ENCODE results near the gene INCENP. TPM values are rescaled to one million over a fixed set of nuclear protein-coding genes. Genes with fewer than 3 reads are reported as not detected.

Gene INCENP
- total RNA-seq (34.0 and 37.8 TPM in 2 replicates), polyA plus RNA-seq (8.9 and 9.1 TPM in 2 replicates), polyA minus RNA-seq (27.2 and 29.6 TPM in 2 replicates)
- 12.8 TPM for total RNA-seq (2013)

DNA sequence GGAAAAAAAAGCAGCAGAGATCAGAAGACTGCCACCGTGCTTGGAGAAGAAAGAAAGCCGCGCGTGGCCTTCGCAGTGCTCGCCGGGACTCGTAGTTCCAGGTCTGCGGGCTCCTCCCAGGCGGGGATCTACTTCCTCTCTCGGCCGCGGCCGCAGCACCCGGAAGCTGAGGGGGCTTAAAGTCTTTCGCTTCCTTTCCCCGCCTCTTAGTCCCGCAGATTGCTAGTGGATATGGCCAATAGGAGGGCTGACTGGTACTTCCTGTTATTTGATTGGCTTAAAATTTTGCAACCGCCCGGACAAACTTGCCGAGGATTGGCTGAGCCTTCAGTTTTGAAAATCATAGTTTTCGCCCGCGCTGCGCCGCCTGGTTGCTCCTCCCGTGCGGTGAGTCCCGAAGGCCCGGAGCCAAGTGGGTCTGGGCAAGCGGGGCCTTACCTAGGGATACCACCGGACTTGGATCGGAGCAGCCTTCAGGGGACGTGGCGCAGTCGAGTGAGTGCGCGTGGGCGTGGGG is at the start of gene INCENP:
TSS of gene INCENP (plus strand) at position 343 of the 517 bp plus-strand sequence. CDS start 4,151 bp downstream, outside the sequence.
- H2AFZ ChIP-seq (ENCODE audit: insufficient read depth, low read depth, low read length, poor library complexity, severe bottlenecking): peak within 1 kb of the TSS; percentile 99
- peak within 1 kb of the TSS; percentile 71 to 99 (median 93) for H3K4me3 ChIP-seq (ENCODE audit: control extremely low read depth in 1 of 5, extremely low read depth in 1 of 5, insufficient read depth in 1 of 5, low read depth in 2 of 5, low read length in 4 of 5)
- peaks cover 6% of the 10 kb centered on the region for H4K20me1 ChIP-seq (ENCODE audit: control insufficient read depth, insufficient read depth, low read length, poor library complexity, severe bottlenecking)
- ATAC-seq (ENCODE audit: low read depth) (peak; percentile 99), DNase-seq (peak; percentile 97)
- CTCF ChIA-PET: interaction anchor here (0.8 to 4.4 kb wide), 4 partner anchors 16 to 326 kb away, joined by 3 to 22 read pairs (median 4); no protein-coding TSS in a partner anchor
- H3K9ac ChIP-seq (ENCODE audit: low read length): peak within 1 kb of the TSS; percentile 98
- intact Hi-C loops (cut with micrococcal nuclease): loop anchor here (1.0 to 10.0 kb wide), 6 partner anchors 11 to 769 kb away; partner anchors contain the start of genes FADS1, FADS3, FEN1 and TMEM258
- Mint-ChIP-seq H3K27ac (peak within 1 kb of the TSS; percentile 88), H3K27me3 (no peaks in the 10 kb centered on the region), H3K9me3 (ENCODE audit: insufficient read depth) (no peaks in the 10 kb centered on the region), H3K4me3 (peak within 1 kb of the TSS; percentile 94), H3K4me1 (peaks cover 30% of the 10 kb centered on the region)
- TF ChIP-seq, protein P1, sequence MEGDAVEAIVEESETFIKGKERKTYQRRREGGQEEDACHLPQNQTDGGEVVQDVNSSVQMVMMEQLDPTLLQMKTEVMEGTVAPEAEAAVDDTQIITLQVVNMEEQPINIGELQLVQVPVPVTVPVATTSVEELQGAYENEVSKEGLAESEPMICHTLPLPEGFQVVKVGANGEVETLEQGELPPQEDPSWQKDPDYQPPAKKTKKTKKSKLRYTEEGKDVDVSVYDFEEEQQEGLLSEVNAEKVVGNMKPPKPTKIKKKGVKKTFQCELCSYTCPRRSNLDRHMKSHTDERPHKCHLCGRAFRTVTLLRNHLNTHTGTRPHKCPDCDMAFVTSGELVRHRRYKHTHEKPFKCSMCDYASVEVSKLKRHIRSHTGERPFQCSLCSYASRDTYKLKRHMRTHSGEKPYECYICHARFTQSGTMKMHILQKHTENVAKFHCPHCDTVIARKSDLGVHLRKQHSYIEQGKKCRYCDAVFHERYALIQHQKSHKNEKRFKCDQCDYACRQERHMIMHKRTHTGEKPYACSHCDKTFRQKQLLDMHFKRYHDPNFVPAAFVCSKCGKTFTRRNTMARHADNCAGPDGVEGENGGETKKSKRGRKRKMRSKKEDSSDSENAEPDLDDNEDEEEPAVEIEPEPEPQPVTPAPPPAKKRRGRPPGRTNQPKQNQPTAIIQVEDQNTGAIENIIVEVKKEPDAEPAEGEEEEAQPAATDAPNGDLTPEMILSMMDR (IDR thresholded peaks at IDR 0.05): no peak
- no peak for TF ChIP-seq EZH2 (IDR thresholded peaks at IDR 0.05; ENCODE audit: borderline replicate concordance, insufficient read depth, low read depth, low read length, poor library complexity, severe bottlenecking)
- peaks cover 0 to 2% (median 0%) of the 10 kb centered on the region in 4 experiments for H3K27me3 ChIP-seq (replicated peaks in 1 of 4; ENCODE audit: control extremely low read depth in 1 of 4, control insufficient read depth in 3 of 4, insufficient read depth in 4 of 4, low read length in 3 of 4)
- peaks cover 0 to 3% (median 0%) of the 10 kb centered on the region in 3 donors for H3K9me3 ChIP-seq (ENCODE audit: control extremely low read depth in 1 of 3, control insufficient read depth in 2 of 3, insufficient read depth in 1 of 3, low read length in 2 of 3)
- peaks cover 11 to 16% of the 10 kb centered on the region in 2 donors for H3K4me1 ChIP-seq (ENCODE audit: control insufficient read depth in 2 of 2, insufficient read depth in 2 of 2, low read length in 2 of 2)
- H3K27ac ChIP-seq (ENCODE audit: low read length in 2 of 2): peak within 1 kb of the TSS; percentile 52 to 67
- H3K4me2 ChIP-seq (replicated peaks; ENCODE audit: low read depth, low read length, poor library complexity, severe bottlenecking): peak within 1 kb of the TSS; percentile 95
- H3K79me2 ChIP-seq (ENCODE audit: control insufficient read depth, insufficient read depth, low read length): peaks cover 50% of the 10 kb centered on the region
- WGBS (ENCODE audit: insufficient coverage): under 1% methylated on average over 37 of the region's 39 CpGs
- H3K36me3 ChIP-seq (replicated peaks in 1 of 2; ENCODE audit: control extremely low read depth in 1 of 2, control insufficient read depth in 1 of 2, extremely low read depth in 1 of 2, insufficient read depth in 2 of 2, low read length in 1 of 2): peaks cover 0 to 8% of the 10 kb centered on the region in 2 experiments
- POLR2A ChIA-PET: interaction anchor here (1.5 to 2.2 kb wide), 2 partner anchors 156 to 331 kb away, joined by 6 to 7 read pairs; partner anchors contain the start of genes FEN1, FTH1 and TMEM258

DNA sequence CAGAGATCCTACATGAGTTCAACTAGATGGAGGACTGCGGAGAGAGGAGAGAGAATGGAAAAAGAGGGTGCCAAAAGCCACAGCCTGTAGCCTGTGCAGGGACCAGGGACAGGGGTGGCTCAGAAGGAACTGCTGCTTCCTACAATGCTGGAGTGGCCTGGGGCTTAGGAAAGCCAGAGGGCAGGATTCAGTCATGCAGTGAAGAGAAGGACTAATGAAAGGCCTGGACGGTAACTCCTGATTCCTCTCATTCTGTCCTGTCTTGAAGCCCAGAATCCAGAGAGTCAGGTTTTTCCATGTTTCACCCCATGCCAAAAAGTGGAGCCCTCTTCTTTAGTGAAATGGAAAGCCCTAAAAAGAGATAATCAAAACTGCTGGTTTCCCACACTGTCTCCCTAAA is 48.4 kb upstream of the INCENP start:
- DNase-seq: no peak
- Histone ChIP-seq H3K9ac (ENCODE audit: low read length) (no peak overlapping the region), H3K27ac (ENCODE audit: low read length in 2 of 2) (no peak overlapping the region), H3K9me3 (ENCODE audit: control extremely low read depth in 1 of 3, control insufficient read depth in 2 of 3, insufficient read depth in 1 of 3, low read length in 2 of 3) (no peaks in the 10 kb centered on the region), H3K79me2 (ENCODE audit: control insufficient read depth, insufficient read depth, low read length) (no peaks in the 10 kb centered on the region), H3K36me3 (replicated peaks in 1 of 2; ENCODE audit: control extremely low read depth in 1 of 2, control insufficient read depth in 1 of 2, extremely low read depth in 1 of 2, insufficient read depth in 2 of 2, low read length in 1 of 2) (no peaks in the 10 kb centered on the region), H3K4me3 (ENCODE audit: control extremely low read depth in 1 of 5, extremely low read depth in 1 of 5, insufficient read depth in 1 of 5, low read depth in 2 of 5, low read length in 4 of 5) (no peak overlapping the region), H3K4me2 (replicated peaks; ENCODE audit: low read depth, low read length, poor library complexity, severe bottlenecking) (no peak overlapping the region), H2AFZ (ENCODE audit: insufficient read depth, low read depth, low read length, poor library complexity, severe bottlenecking) (no peak overlapping the region), H3K4me1 (ENCODE audit: control insufficient read depth in 2 of 2, insufficient read depth in 2 of 2, low read length in 2 of 2) (no peaks in the 10 kb centered on the region), H3K27me3 (replicated peaks in 1 of 4; ENCODE audit: control extremely low read depth in 1 of 4, control insufficient read depth in 3 of 4, insufficient read depth in 4 of 4, low read length in 3 of 4) (no peaks in the 10 kb centered on the region), H4K20me1 (ENCODE audit: control insufficient read depth, insufficient read depth, low read length, poor library complexity, severe bottlenecking) (no peaks in the 10 kb centered on the region)
- TF ChIP-seq, protein P1 (IDR thresholded peaks at IDR 0.05): no peak
- TF ChIP-seq EZH2 (IDR thresholded peaks at IDR 0.05; ENCODE audit: borderline replicate concordance, insufficient read depth, low read depth, low read length, poor library complexity, severe bottlenecking): no peak
- H3K27me3 Mint-ChIP-seq: no peaks in the 10 kb centered on the region
- H3K4me3 Mint-ChIP-seq: no peak overlapping the region
- 100% methylated on average over 2 of the region's 2 CpGs for WGBS (ENCODE audit: insufficient coverage)
- ChIA-PET CTCF (no interaction called here), POLR2A (no interaction called here)
- H3K4me1 Mint-ChIP-seq: no peaks in the 10 kb centered on the region
- no peak overlapping the region for H3K27ac Mint-ChIP-seq
- no peaks in the 10 kb centered on the region for H3K9me3 Mint-ChIP-seq (ENCODE audit: insufficient read depth)
- intact Hi-C loops (cut with micrococcal nuclease): no loop called here
- ATAC-seq (ENCODE audit: low read depth): no peak

All from B cell (primary cell).